ENCODE results near the gene MCM10. TPM values are rescaled to one million over a fixed set of nuclear protein-coding genes. Genes with fewer than 3 reads are reported as not detected.

The MCM10 gene
- 20.0 to 30.1 TPM (median 23.6 TPM) in 5 replicates for total RNA-seq (2022; extraction: Qiagen RNA extraction; ENCODE audit: low read depth)

GRCh38 chr10:13160934-13161856 is at the start of gene MCM10:
Gene MCM10 (plus strand): TSS chr10:13161558. CDS start chr10:13164203, 2,645 bp downstream.

GRCh38 chr10:13234172-13234571 is 72.8 kb downstream of the MCM10 start, which contains the start of gene UCMA:
Gene UCMA (minus strand): TSS chr10:13234374. CDS start chr10:13234258, 116 bp downstream.

Other genes with a start within 250 kb of the MCM10 start
- 0.72 to 1.3 TPM (median 1.1 TPM) in 5 replicates for gene CCDC3, start 159.8 kb upstream of the MCM10 start, total RNA-seq (2022; extraction: Qiagen RNA extraction; ENCODE audit: low read depth)
- 47.4 to 65.4 TPM (median 57.6 TPM) in 5 replicates for gene OPTN, start 61.4 kb upstream of the MCM10 start, total RNA-seq (2022; extraction: Qiagen RNA extraction; ENCODE audit: low read depth)
- not detected in 5 replicates for gene UCMA, start 72.8 kb downstream of the MCM10 start, total RNA-seq (2022; extraction: Qiagen RNA extraction; ENCODE audit: low read depth)
- 30.4 to 36.7 TPM (median 32.0 TPM) in 5 replicates for gene PHYH, start 138.5 kb downstream of the MCM10 start, total RNA-seq (2022; extraction: Qiagen RNA extraction; ENCODE audit: low read depth)
- gene SEPHS1, start 186.7 kb downstream of the MCM10 start, total RNA-seq (2022; extraction: Qiagen RNA extraction; ENCODE audit: low read depth), result 58.4 to 72.0 TPM (median 66.7 TPM) in 5 replicates

Measured in A549 treated with ZK216348 at 1 μM for 4 hours (cell line).